MV-4-11 (cell line): ENCODE data around the gene ETFB.

ENCODE experiments used
- DNase-seq: peaks from one replicate; lab custom pipeline; 2025; lab: John Stamatoyannopoulos, UW

ETFB gene

DNA sequence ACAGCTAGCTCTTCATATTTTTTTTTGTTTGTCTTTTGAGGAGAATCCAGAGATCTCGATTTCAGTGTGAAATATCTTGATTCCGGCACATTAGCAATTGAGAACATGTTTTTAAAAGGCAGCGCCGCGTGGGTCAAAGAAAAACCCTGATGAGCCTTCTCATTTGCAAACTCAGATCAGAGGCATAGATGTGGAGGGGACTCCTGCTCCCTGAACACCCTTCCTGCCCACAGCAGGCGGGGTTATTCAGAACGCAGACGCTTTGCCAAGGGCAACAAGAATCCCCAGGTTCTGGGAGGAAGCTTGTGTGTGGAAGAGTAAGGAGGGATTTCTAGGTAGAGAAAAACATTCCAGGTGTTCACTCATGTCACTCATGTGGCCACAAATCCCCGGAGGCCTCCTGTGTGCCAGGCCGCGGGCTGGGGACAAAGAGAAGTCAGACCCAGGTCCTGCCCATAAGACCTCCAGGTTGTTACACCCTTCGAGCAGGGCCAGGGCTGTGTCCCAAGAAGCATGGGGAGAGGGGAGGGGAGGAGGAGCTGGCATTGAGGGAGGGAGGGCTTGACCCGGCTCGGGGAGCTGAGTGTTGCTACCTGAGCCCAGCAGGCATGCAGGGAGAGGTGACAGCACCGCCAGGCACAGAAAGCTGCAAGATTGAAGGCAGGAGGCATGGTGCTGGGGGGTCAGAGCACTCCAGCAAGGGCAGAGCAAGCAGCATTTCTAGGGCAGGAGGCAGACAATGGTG, 70.6 kb downstream of the ETFB start:
- no peak for DNase-seq
